WI38 (cell line): ENCODE results near the gene FAM117B.

Experiments
- H3K4me3 ChIP-seq: 2 replicates; pipeline ENCODE4 v1.5.1; 2011; ENCODE audit warnings: low read depth, mild to moderate bottlenecking, control low read depth, low read length
- TF ChIP-seq, protein P1 (sequence below): IDR thresholded peaks from 2 replicates; pipeline ENCODE4 v1.5.1; 2012; ENCODE audit warnings: low read depth, mild to moderate bottlenecking, control low read depth, low read length

FAM117B gene

DNA sequence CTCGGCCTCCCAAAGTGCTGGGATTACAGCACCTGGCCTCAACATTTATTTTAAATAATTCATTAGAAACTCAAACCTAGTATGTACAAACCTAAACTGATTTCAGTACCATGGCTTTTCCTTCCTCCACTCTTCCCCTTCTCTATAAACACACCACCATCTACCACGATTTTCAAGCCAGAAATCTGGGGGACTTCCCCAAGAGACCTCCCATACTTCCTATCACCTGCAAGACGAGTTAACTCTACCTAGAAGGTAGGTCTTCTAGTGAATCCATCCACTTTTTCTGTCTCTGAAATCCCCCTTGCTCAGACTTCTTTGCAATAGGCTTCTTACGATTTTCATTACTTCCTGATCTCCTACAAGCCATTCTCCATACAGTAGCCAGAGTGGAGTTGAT is 7.7 kb upstream of the FAM117B start:
- TF ChIP-seq, protein P1, sequence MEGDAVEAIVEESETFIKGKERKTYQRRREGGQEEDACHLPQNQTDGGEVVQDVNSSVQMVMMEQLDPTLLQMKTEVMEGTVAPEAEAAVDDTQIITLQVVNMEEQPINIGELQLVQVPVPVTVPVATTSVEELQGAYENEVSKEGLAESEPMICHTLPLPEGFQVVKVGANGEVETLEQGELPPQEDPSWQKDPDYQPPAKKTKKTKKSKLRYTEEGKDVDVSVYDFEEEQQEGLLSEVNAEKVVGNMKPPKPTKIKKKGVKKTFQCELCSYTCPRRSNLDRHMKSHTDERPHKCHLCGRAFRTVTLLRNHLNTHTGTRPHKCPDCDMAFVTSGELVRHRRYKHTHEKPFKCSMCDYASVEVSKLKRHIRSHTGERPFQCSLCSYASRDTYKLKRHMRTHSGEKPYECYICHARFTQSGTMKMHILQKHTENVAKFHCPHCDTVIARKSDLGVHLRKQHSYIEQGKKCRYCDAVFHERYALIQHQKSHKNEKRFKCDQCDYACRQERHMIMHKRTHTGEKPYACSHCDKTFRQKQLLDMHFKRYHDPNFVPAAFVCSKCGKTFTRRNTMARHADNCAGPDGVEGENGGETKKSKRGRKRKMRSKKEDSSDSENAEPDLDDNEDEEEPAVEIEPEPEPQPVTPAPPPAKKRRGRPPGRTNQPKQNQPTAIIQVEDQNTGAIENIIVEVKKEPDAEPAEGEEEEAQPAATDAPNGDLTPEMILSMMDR = no peak

DNA sequence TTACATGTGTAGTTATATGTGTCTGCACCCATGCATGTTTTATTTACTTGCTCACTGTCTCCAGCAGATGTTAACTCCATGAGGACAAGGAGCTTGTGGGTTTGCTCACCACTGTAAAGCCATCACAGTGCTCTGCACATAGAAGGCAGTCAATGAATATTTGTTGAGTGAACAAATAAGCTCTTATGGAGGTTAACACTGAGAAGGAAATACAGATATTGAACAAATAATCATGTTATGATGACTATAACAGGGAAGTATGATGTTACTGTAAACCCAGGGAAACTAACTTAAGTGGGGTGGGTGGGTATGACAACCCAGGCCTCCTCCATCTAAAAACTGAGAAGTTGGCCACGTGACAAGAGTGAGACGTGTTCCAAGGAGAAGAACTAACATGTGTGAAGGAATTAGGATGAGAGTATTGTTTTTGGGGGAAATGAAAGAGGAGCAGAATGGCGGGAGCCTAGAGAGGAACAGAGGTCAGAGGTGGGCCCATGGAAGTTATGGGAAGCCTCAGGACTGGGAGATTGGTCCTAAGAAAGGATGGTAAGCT is 6.0 kb upstream of the FAM117B start:
- TF ChIP-seq, protein P1 = no peak
- H3K4me3 ChIP-seq = no peak overlapping the region

More for the DNA sequence above, 7.7 kb upstream of the FAM117B start:
- H3K4me3 ChIP-seq = no peak overlapping the region

DNA sequence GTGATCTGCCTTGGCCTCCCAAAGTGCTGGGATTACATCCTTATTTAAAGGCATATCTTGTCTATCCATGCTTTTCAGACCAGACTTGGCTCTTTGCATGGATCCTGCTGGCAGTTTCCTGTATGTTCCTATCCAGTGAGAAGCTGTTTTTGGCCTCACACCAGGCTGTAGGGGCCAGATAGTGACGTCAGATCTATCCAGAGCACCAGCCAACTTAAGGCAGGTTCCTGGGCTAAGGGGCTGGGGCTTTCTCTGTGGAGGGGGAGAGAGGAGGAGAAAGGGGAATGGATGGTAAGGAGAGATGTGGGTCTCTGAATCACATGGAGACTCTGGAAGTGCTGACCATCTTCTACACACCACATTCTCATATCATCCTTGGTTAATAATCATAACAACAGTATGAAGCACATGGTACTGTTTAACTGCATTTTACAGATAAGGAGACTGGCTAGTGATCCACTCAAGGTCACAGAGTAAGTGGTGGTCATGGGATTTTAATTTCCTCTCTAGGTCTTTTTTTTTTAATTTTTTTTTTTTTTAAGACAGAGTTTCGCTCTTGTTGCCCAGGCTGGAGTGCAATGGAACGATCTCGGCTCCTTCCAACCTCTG is 2.0 kb upstream of the FAM117B start:
- TF ChIP-seq, protein P1 = no peak
- no peak overlapping the region for H3K4me3 ChIP-seq

DNA sequence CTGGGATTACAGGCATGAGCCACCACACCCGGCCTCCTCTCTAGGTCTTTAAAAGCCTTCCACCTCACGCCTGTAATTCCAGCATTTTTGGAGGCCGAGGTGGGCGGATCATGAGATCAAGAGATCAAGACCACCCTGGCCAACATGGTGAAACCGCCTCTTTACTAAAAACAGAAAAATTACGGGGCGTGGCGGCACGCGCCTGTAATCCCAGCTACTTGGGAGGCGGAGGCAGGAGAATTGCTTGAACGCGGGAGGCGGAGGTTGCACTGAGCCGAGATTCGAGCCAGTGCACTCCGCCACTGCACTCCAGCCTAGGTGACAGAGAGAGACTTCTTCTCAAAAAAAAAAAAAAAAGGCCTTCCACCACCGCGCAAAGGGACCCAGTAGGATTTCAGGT is 1.3 kb upstream of the FAM117B start:
- no peak overlapping the region for H3K4me3 ChIP-seq
- TF ChIP-seq, protein P1 = no peak

DNA sequence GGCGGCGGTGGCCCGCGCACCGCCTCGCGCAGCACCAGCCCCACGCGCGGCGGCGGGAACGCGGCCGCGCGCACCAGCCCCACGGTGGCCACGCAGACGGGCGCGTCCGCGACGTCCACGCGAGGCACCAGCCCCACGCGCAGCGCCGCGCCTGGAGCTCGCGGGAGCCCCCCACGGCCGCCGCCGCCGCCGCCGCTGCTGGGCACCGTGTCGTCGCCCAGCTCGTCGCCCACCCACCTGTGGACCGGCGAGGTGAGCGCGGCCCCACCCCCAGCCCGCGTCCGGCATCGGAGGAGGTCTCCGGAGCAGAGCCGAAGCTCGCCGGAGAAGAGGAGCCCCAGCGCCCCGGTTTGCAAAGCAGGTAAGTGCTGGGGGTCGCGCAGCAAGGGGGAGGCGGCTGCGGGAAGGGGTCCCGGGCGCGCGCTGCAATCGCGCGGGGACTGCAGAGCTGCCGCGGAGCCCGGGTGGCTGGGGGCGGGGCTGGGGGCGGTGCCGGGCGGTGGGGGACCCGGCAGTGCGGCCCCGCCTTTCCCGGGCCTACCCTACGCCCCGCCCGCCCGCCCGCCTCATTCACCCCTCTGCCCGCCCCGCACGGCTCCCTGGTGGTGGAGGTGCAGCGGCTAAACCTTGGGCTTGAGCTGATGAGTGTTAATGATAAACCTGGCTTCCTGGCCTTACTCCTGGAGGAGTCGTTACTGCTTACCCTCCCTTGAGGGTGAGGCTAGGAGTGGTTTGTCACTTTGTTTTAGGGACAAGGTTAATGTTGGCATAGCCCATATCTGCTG is 851 bp downstream of the FAM117B start:
- TF ChIP-seq, protein P1 = no peak
- H3K4me3 ChIP-seq = peak overlapping the region; percentile 92

DNA sequence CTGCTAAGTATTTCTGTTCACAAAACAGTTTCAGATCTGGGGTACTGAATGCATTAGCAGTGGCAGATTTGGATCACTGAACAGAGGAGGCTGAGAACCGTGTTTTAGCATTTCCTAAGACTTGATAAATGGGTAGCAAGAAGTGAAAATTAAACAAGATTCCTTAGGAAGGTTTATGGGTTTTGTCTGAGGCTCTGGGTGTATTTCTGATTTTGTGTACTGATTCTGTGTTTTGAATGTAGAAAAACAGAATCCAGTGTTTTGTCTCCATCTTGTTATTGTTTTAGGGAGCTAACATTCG is 1.4 kb downstream of the FAM117B start:
- TF ChIP-seq, protein P1 = no peak
- peak overlapping the region; percentile 92 for H3K4me3 ChIP-seq

DNA sequence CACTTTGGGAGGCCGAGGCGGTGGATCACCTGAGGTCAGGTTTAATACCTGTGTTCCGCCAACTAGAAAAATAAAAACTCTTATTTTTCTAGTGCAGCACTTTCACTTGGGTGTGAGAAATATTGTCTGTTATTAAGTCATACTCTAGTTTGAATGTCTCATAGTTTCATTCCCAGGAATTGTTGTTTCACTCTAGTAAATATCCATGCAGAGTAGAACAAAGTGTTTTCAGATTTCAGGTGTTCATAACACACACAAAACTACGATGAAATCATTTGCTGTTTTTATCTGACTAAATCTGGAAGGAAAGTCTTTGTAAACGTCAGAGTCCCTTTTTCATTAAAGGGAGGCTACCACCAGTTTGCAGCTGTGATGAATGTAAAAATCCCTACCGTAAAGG is 4.0 kb downstream of the FAM117B start:
- TF ChIP-seq, protein P1 = no peak
- H3K4me3 ChIP-seq = no peak overlapping the region
